Uterus (tissue), 4 donors: ENCODE data around the gene CACNB4. TPM values are rescaled to one million over a fixed set of nuclear protein-coding genes. Genes with fewer than 3 reads are reported as not detected.
"Not testable (repeated sequence)": the region's sequence is repeated elsewhere in the genome, so short reads cannot be mapped to it uniquely, and the experiment has no call there.

Experiments
- DNase-seq, 2 donors: peaks; one replicate each; pipeline ENCODE4 v3.0.0-alpha.2; 2019 to 2020
- H3K27ac ChIP-seq, 2 donors: fragments of 200-600 bp; sonication (generic); 1 replicate in 1 of 2; 2 replicates in 1 of 2; pipeline ENCODE4 v1.5.1; 2016 to 2018
- H3K27me3 ChIP-seq, 2 donors: fragments of 200-600 bp; sonication (generic); one replicate each; pipeline ENCODE4 v1.5.1; 2018 to 2019; ENCODE audit warnings: control low read depth in 1 of 2
- H3K36me3 ChIP-seq, 2 donors: fragments of 200-600 bp; sonication (generic); one replicate each; pipeline ENCODE4 v1.5.1; 2019; ENCODE audit warnings: control low read depth in 1 of 2
- H3K4me1 ChIP-seq, 2 donors: fragments of 200-600 bp; sonication (generic); one replicate each; pipeline ENCODE4 v1.5.1; 2018 to 2019; ENCODE audit warnings: control low read depth in 1 of 2
- H3K4me3 ChIP-seq, 2 donors: fragments of 200-600 bp; sonication (generic); 1 replicate in 1 of 2; 2 replicates in 1 of 2; pipeline ENCODE4 v1.5.1; 2018 to 2019; ENCODE audit warnings: mild to moderate bottlenecking in 1 of 2
- H3K9me3 ChIP-seq, 2 donors: fragments of 200-600 bp; sonication (generic); one replicate each; pipeline ENCODE4 v1.5.1; 2019; ENCODE audit warnings: control low read depth in 1 of 2
- CTCF ChIP-seq, 4 experiments: fragments of 200-600 bp in 2 of 4; fragments of 450-650 bp in 2 of 4; sonication (generic) in 2 of 4; IDR thresholded peaks; one replicate each; pipeline ENCODE4 v1.5.1; 2016 to 2019; ENCODE audit warnings: antibody characterized with exemption in 4 of 4, mild to moderate bottlenecking in 2 of 4, moderate library complexity in 1 of 4
- POLR2A ChIP-seq, 2 donors: fragments of 450-650 bp; IDR thresholded peaks; one replicate each; pipeline ENCODE4 v1.6.1; 2016; ENCODE audit warnings: antibody characterized with exemption in 2 of 2, mild to moderate bottlenecking in 1 of 2, moderate library complexity in 1 of 2
- intact Hi-C: fragments of 100-400 bp; cut with DNase I; formaldehyde crosslinking; loops from one replicate; pipeline ENCODE4 v1.15.1; 2023; ENCODE audit warnings: low total_unique reads
- total RNA-seq, 4 donors: library from RNA; depleted of rRNA in 3 of 4; stranded (reverse); fragments of >200 nt in 3 of 4; gene quantifications; one replicate each; pipeline versions ENCODE4 v1.1.0 to v1.2.4, GENCODE V29; 2014 to 2023
- donor health status: DM: yes; HTN: yes; CAD: no.

The CACNB4 gene
- total RNA-seq, 4 donors from 2014 or later = 0.26 to 14.0 (median 1.6) TPM

- DNase-seq = no peak
- H3K27me3 ChIP-seq = no peaks in the 10 kb centered on the region
- no peak overlapping the region for H3K27ac ChIP-seq
- no peak overlapping the region for H3K4me3 ChIP-seq
- H3K36me3 ChIP-seq = no peaks in the 10 kb centered on the region
- no peaks in the 10 kb centered on the region for H3K9me3 ChIP-seq
- no peaks in the 10 kb centered on the region for H3K4me1 ChIP-seq
- TF ChIP-seq CTCF (IDR thresholded peaks at IDR 0.05) (no peak), POLR2A (IDR thresholded peaks at IDR 0.05) (no peak)
- intact Hi-C loops = no loop called here
Observed at GRCh38 chr2:151927501-151928221, 171.2 kb downstream of the CACNB4 start.

- Histone ChIP-seq H3K36me3 (no peaks in the 10 kb centered on the region), H3K4me3 (no peak overlapping the region), H3K9me3 (no peaks in the 10 kb centered on the region), H3K4me1 (no peaks in the 10 kb centered on the region), H3K27me3 (no peaks in the 10 kb centered on the region), H3K27ac (no peak overlapping the region)
- intact Hi-C loops = no loop called here
- TF ChIP-seq CTCF (IDR thresholded peaks at IDR 0.05) (no peak), POLR2A (IDR thresholded peaks at IDR 0.05) (no peak)
- peak; percentile 23 to 31 for DNase-seq
Observed at GRCh38 chr2:151922845-151923666, 175.8 kb downstream of the CACNB4 start.

GRCh38 chr2:151919786-151920185 lies 179.1 kb downstream of the CACNB4 start:
- H3K27ac ChIP-seq = no peak overlapping the region
- no peaks in the 10 kb centered on the region for H3K36me3 ChIP-seq
- intact Hi-C loops = no loop called here
- H3K4me1 ChIP-seq = no peaks in the 10 kb centered on the region
- H3K27me3 ChIP-seq = no peaks in the 10 kb centered on the region
- H3K9me3 ChIP-seq = no peaks in the 10 kb centered on the region
- no peak for DNase-seq
- no peak overlapping the region for H3K4me3 ChIP-seq
- no peak for TF ChIP-seq CTCF (IDR thresholded peaks at IDR 0.05)
- TF ChIP-seq POLR2A (IDR thresholded peaks at IDR 0.05) = no peak

GRCh38 chr2:151918308-151918707 lies 180.5 kb downstream of the CACNB4 start:
- TF ChIP-seq CTCF (IDR thresholded peaks at IDR 0.05) (no peak), POLR2A (IDR thresholded peaks at IDR 0.05) (no peak)
- no peaks in the 10 kb centered on the region for H3K36me3 ChIP-seq
- no peak overlapping the region for H3K4me3 ChIP-seq
- no peak for DNase-seq
- no peak overlapping the region for H3K27ac ChIP-seq
- no peaks in the 10 kb centered on the region for H3K27me3 ChIP-seq
- intact Hi-C loops = no loop called here
- H3K4me1 ChIP-seq = no peaks in the 10 kb centered on the region
- H3K9me3 ChIP-seq = no peaks in the 10 kb centered on the region

GRCh38 chr2:151916632-151917031 lies 182.2 kb downstream of the CACNB4 start:
- Histone ChIP-seq H3K36me3 (no peaks in the 10 kb centered on the region), H3K27me3 (no peaks in the 10 kb centered on the region), H3K9me3 (no peaks in the 10 kb centered on the region), H3K4me3 (no peak overlapping the region), H3K4me1 (no peaks in the 10 kb centered on the region), H3K27ac (no peak overlapping the region)
- no peak for DNase-seq
- TF ChIP-seq CTCF (IDR thresholded peaks at IDR 0.05) (no peak), POLR2A (IDR thresholded peaks at IDR 0.05) (no peak)
- intact Hi-C loops = no loop called here

- H3K4me1 ChIP-seq, H3K9me3 ChIP-seq, H3K27me3 ChIP-seq, intact Hi-C loops, DNase-seq, H3K36me3 ChIP-seq, H3K4me3 ChIP-seq, H3K27ac ChIP-seq: not testable (repeated sequence)
Observed at GRCh38 chr2:151915629-151916025, 183.2 kb downstream of the CACNB4 start.
